Left ventricle myocardium inferior (tissue), 1 donor: ENCODE measurements around the gene MAGI2. TPM values are rescaled to one million over a fixed set of nuclear protein-coding genes. Genes with fewer than 3 reads are reported as not detected.

ENCODE experiments used
- DNase-seq: peaks from one replicate; pipeline ENCODE4 v3.0.0-alpha.2; 2020
- H3K27ac ChIP-seq: fragments of 200-600 bp; replicated peaks from 2 replicates; pipeline ENCODE4 v1.8.0; 2021
- H3K27me3 ChIP-seq: fragments of 200-600 bp; 2 replicates; pipeline ENCODE4 v1.8.0; 2021; ENCODE audit warnings: low read depth
- H3K36me3 ChIP-seq: fragments of 200-600 bp; 2 replicates; pipeline ENCODE4 v1.8.0; 2021
- H3K4me1 ChIP-seq: fragments of 200-600 bp; 2 replicates; pipeline ENCODE4 v1.8.0; 2021
- H3K4me3 ChIP-seq: fragments of 200-600 bp; 2 replicates; pipeline ENCODE4 v1.8.0; 2021; ENCODE audit warnings: mild to moderate bottlenecking, moderate library complexity
- H3K9me3 ChIP-seq: fragments of 200-600 bp; replicated peaks from 2 replicates; pipeline ENCODE4 v1.8.0; 2021
- CTCF ChIP-seq: fragments of 200-600 bp; IDR thresholded peaks from 2 replicates; pipeline ENCODE4 v1.8.0; 2021; ENCODE audit warnings: antibody characterized with exemption, mild to moderate bottlenecking, borderline replicate concordance
- intact Hi-C: fragments of 100-400 bp; cut with micrococcal nuclease; formaldehyde crosslinking; loops from one replicate; pipeline ENCODE4 v1.11.0; 2022
- total RNA-seq: library from RNA; stranded (reverse); fragmentation: NEBNext Ultra II Directional; extraction: Animal tissue kit (Norgen Biotek cat#: 25700); gene quantifications from one replicate; pipeline ENCODE4 v1.2.1, GENCODE V29; 2021
- donor health status: DM: no; HTN: yes; CAD: no; lungs with severe emphysema.

MAGI2 gene
- total RNA-seq, 1 donor from 2014 or later = 4.5 TPM

GRCh38 chr7:78194611-78195010, 1258.9 kb downstream of the MAGI2 start:
- TF ChIP-seq CTCF = no peak
- H3K36me3 ChIP-seq = no peaks in the 10 kb centered on the region
- H3K9me3 ChIP-seq = no peaks in the 10 kb centered on the region
- DNase-seq = no peak
- no peaks in the 10 kb centered on the region for H3K27me3 ChIP-seq
- H3K4me1 ChIP-seq = peaks cover 11% of the 10 kb centered on the region
- no peak overlapping the region for H3K4me3 ChIP-seq
- intact Hi-C loops = no loop called here
- H3K27ac ChIP-seq = no peak overlapping the region

DNA sequence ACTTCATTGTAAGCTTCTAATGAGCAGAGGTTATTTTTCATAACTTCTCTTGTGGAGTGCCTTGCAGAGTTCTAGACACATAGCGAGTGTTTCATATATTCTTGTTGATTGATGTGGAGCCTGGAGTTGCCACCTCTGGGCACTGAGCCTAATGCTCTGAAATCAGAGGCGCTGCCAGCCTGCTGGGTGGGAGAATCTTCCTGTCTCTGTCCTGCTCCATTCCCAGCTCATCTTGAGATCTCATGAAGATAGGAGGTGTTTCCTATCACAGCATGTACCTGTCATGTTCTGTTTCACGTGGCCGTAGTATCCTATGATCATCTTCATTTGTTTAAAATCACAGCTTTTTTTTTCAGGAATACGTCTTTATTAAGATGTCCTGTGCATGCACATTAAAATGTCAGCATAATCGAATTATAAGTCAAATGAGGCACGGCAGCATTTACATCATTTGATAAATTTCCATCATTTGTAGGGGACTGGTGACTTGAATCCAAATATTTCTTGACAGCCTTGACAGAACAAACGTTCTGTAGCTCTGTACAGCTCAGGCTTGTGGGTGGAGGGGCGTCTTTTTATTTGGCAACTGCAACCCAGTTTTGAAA, 1261.9 kb downstream of the MAGI2 start:
- intact Hi-C loops = no loop called here
- Histone ChIP-seq H3K9me3 (no peaks in the 10 kb centered on the region), H3K27ac (no peak overlapping the region), H3K4me1 (peaks cover 11% of the 10 kb centered on the region), H3K27me3 (no peaks in the 10 kb centered on the region), H3K4me3 (no peak overlapping the region), H3K36me3 (no peaks in the 10 kb centered on the region)
- DNase-seq = no peak
- TF ChIP-seq CTCF = no peak

DNA sequence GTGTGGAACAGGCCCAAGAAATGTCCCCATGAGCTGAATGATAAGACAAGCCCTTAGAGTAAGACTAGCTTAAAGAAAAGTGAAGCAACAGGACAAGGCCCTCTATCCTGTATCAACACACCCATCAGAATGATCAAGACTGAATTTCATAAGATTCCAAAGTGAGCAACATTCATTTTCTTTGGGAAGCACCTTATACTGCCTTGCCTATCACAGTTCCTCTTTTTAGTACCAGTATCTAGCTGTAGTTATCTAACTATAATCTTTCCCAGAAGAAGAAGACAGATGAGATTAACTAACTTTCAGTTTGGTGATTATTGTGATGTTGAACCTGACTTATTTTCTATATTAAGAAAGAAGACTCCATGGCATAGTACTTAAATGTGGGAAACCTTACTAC, 1263.7 kb downstream of the MAGI2 start:
- Histone ChIP-seq H3K27ac (no peak overlapping the region), H3K36me3 (no peaks in the 10 kb centered on the region)
- intact Hi-C loops = no loop called here

GRCh38 chr7:78185149-78185745, 1268.2 kb downstream of the MAGI2 start:
- Histone ChIP-seq H3K27me3 (no peaks in the 10 kb centered on the region), H3K36me3 (no peaks in the 10 kb centered on the region), H3K27ac (no peak overlapping the region), H3K4me1 (no peaks in the 10 kb centered on the region), H3K9me3 (no peaks in the 10 kb centered on the region), H3K4me3 (no peak overlapping the region)
- no peak for TF ChIP-seq CTCF
- DNase-seq = no peak
- intact Hi-C loops = no loop called here

More for the DNA sequence above, 1263.7 kb downstream of the MAGI2 start:
- Histone ChIP-seq H3K4me1 (peaks cover 10% of the 10 kb centered on the region), H3K4me3 (no peak overlapping the region), H3K9me3 (no peaks in the 10 kb centered on the region), H3K27me3 (no peaks in the 10 kb centered on the region)
- TF ChIP-seq CTCF = no peak
- DNase-seq = no peak

DNA sequence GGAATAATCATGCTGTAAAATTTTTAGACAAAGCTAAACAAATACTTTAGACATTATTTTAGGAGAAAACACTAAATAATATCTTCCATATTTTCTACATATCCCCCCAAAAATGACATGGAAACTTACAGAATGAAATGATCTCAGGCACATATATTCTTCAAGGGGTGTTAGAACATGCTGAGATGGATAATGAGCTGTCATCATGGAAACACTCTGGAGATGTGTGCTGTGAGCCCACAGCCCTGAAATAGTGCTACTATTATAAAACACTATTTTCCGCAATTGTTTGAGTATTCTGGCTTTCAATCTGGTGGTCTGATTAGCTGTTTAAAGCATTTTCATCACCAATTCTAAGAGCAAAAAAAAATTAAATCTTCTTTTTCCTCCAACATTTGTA, 1269.2 kb downstream of the MAGI2 start:
- H3K36me3 ChIP-seq = no peaks in the 10 kb centered on the region
- TF ChIP-seq CTCF = no peak
- no peaks in the 10 kb centered on the region for H3K9me3 ChIP-seq
- DNase-seq = no peak
- intact Hi-C loops = no loop called here
- peaks cover under 1% of the 10 kb centered on the region for H3K4me1 ChIP-seq
- no peaks in the 10 kb centered on the region for H3K27me3 ChIP-seq
- H3K27ac ChIP-seq = no peak overlapping the region
- H3K4me3 ChIP-seq = no peak overlapping the region
